Neural cell (in vitro differentiated cells): ENCODE results near the gene TSR2. TPM values are rescaled to one million over a fixed set of nuclear protein-coding genes. Genes with fewer than 3 reads are reported as not detected.

ENCODE experiments used
- H2AFZ ChIP-seq: fragments of 200-600, 300-800 bp; sonication (generic), shearing (Covaris generic); 2 replicates; pipeline ENCODE4 v1.6.0; 2014; ENCODE audit warnings: low read depth, mild to moderate bottlenecking, antibody characterized with exemption, low read length, moderate library complexity
- H3F3A ChIP-seq: fragments of 200-600 bp; shearing (Covaris generic); 2 replicates; pipeline ENCODE4 v1.6.1; 2016; ENCODE audit warnings: mild to moderate bottlenecking, moderate library complexity, mixed read lengths, antibody characterized with exemption, low read length; ENCODE audit not compliant: insufficient read depth, poor library complexity, severe bottlenecking
- H3K27ac ChIP-seq: fragments of 200-600, 300-800 bp; sonication (generic), shearing (Covaris generic); 2 replicates; pipeline ENCODE4 v1.5.1; 2014; ENCODE audit warnings: mild to moderate bottlenecking, low read length, moderate library complexity
- H3K27me3 ChIP-seq: fragments of 300-800, 200-600 bp; sonication (generic), shearing (Covaris generic); 2 replicates; pipeline ENCODE4 v1.6.0; 2014; ENCODE audit warnings: mild to moderate bottlenecking, low read depth, low read length, moderate library complexity; ENCODE audit not compliant: insufficient read depth
- H3K36me3 ChIP-seq: fragments of 300-800, 200-600 bp; sonication (generic), shearing (Covaris generic); 2 replicates; pipeline ENCODE4 v1.5.1; 2014; ENCODE audit warnings: mild to moderate bottlenecking, antibody characterized with exemption, low read length, moderate library complexity; ENCODE audit not compliant: insufficient read depth
- H3K4me2 ChIP-seq: fragments of 300-800, 200-600 bp; sonication (generic), shearing (Covaris generic); 2 replicates; pipeline ENCODE4 v1.6.0; 2014; ENCODE audit warnings: mild to moderate bottlenecking, low read length
- H3K4me3 ChIP-seq: fragments of 300-800, 200-600 bp; sonication (generic), shearing (Covaris generic); 2 replicates; pipeline ENCODE4 v1.5.1; 2014; ENCODE audit warnings: mild to moderate bottlenecking, low read length, moderate library complexity
- H3K79me2 ChIP-seq: fragments of 200-600 bp; shearing (Covaris generic); replicated peaks from 2 replicates; pipeline ENCODE4 v1.6.0; 2014; ENCODE audit warnings: mild to moderate bottlenecking, low read length, moderate library complexity; ENCODE audit not compliant: insufficient read depth
- H3K9ac ChIP-seq: fragments of 300-800, 200-600 bp; sonication (generic), shearing (Covaris generic); 2 replicates; pipeline ENCODE4 v1.6.1; 2016; ENCODE audit warnings: mild to moderate bottlenecking, low read length, mixed read lengths
- H3K9me2 ChIP-seq: fragments of 200-600 bp; shearing (Covaris generic); 2 replicates; pipeline ENCODE4 v1.6.1; 2016; ENCODE audit warnings: mild to moderate bottlenecking, low read length, mixed read lengths; ENCODE audit not compliant: insufficient read depth
- H3K9me3 ChIP-seq: fragments of 200-600, 300-800 bp; sonication (generic), shearing (Covaris generic); 2 replicates; pipeline ENCODE4 v1.6.1; 2016; ENCODE audit warnings: mild to moderate bottlenecking, mixed run types, low read length, moderate library complexity, mixed read lengths
- H4K20me1 ChIP-seq: fragments of 200-600 bp; shearing (Covaris generic); 2 replicates; pipeline ENCODE4 v1.6.1; 2016; ENCODE audit warnings: mild to moderate bottlenecking, mixed run types; ENCODE audit not compliant: insufficient read depth
- EP300 ChIP-seq: fragments of 450-650 bp; conservative IDR thresholded peaks from 2 replicates; pipeline ENCODE4 v1.6.1; 2014; ENCODE audit warnings: antibody characterized with exemption, mild to moderate bottlenecking, moderate library complexity; ENCODE audit not compliant: poor library complexity, severe bottlenecking
- EZH2 ChIP-seq: fragments of 200-600, 300-800 bp; shearing (Covaris generic), sonication (generic); IDR thresholded peaks from 2 replicates; pipeline ENCODE4 v1.6.1; 2014; ENCODE audit warnings: antibody characterized with exemption, low read length, borderline replicate concordance, mild to moderate bottlenecking; ENCODE audit not compliant: insufficient read depth, poor library complexity, severe bottlenecking
- MXI1 ChIP-seq: fragments of 450-650 bp; conservative IDR thresholded peaks from 2 replicates; pipeline ENCODE4 v1.6.1; 2014; ENCODE audit warnings: antibody characterized with exemption, mild to moderate bottlenecking; ENCODE audit not compliant: poor library complexity, severe bottlenecking
- POLR2AphosphoS5 ChIP-seq: IDR thresholded peaks from 2 replicates; pipeline ENCODE4 v1.6.1; 2012
- RAD21 ChIP-seq: fragments of 450-650 bp; conservative IDR thresholded peaks from 2 replicates; pipeline ENCODE4 v1.6.1; 2014; ENCODE audit warnings: antibody characterized with exemption, mild to moderate bottlenecking, moderate library complexity
- SMC3 ChIP-seq: fragments of 450-650 bp; conservative IDR thresholded peaks from 2 replicates; pipeline ENCODE4 v1.6.1; 2014; ENCODE audit warnings: antibody characterized with exemption, mild to moderate bottlenecking, moderate library complexity; ENCODE audit not compliant: poor library complexity
- TAF1 ChIP-seq: IDR thresholded peaks from 2 replicates; pipeline ENCODE4 v1.6.1; 2012; ENCODE audit warnings: low read depth
- polyA plus RNA-seq: library from polyadenylated mRNA; depleted of rRNA; stranded (reverse); fragments of >200 nt; gene quantifications from 2 replicates; pipeline ENCODE4 v1.2.3, GENCODE V29; 2014
- TF ChIP-seq, protein P1 (sequence below): IDR thresholded peaks from 2 replicates; pipeline ENCODE4 v1.6.1; 2012; ENCODE audit warnings: borderline replicate concordance
- TF ChIP-seq, protein P2 (sequence below): fragments of 450-650 bp; IDR thresholded peaks from 2 replicates; pipeline ENCODE4 v1.5.1; 2014; ENCODE audit warnings: antibody characterized with exemption, mild to moderate bottlenecking, moderate library complexity; ENCODE audit not compliant: poor library complexity, severe bottlenecking

Gene TSR2
- polyA plus RNA-seq, 1 donor from 2014 or later = 27.5 TPM

DNA sequence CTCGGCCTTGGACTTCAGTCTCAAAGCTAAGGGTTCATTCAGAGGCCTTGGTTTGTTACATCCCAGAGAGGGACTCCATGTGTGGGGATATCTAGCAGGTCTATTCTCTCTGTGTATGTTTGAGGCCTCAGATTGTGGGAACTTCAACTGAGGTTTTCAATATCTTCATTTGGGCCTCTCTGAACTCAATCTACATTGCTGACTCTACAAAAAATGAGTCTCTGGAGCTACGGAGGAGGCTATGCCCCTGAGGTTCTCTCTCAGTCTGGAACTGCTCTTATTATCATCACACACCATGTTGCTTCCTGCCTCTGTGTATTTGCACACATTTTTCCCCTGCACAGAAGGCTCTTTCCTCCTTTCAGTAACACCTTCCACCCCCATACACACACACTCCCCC is 5.1 kb upstream of the TSR2 start:
- no peaks in the 10 kb centered on the region for H3K27me3 ChIP-seq
- H3K9ac ChIP-seq = no peak overlapping the region
- H3K9me3 ChIP-seq = no peaks in the 10 kb centered on the region
- no peaks in the 10 kb centered on the region for H4K20me1 ChIP-seq
- no peak overlapping the region for H3K27ac ChIP-seq
- H3K79me2 ChIP-seq = no peaks in the 10 kb centered on the region
- H3F3A ChIP-seq = no peaks in the 10 kb centered on the region
- H3K36me3 ChIP-seq = no peaks in the 10 kb centered on the region
- no peaks in the 10 kb centered on the region for H3K9me2 ChIP-seq
- no peak overlapping the region for H2AFZ ChIP-seq
- H3K4me2 ChIP-seq = no peak overlapping the region
- no peak overlapping the region for H3K4me3 ChIP-seq
- TF ChIP-seq SMC3 (no peak), MXI1 (no peak), RAD21 (no peak), POLR2AphosphoS5 (no peak), EP300 (no peak), TAF1 (no peak), EZH2 (no peak)
- TF ChIP-seq, protein P1, sequence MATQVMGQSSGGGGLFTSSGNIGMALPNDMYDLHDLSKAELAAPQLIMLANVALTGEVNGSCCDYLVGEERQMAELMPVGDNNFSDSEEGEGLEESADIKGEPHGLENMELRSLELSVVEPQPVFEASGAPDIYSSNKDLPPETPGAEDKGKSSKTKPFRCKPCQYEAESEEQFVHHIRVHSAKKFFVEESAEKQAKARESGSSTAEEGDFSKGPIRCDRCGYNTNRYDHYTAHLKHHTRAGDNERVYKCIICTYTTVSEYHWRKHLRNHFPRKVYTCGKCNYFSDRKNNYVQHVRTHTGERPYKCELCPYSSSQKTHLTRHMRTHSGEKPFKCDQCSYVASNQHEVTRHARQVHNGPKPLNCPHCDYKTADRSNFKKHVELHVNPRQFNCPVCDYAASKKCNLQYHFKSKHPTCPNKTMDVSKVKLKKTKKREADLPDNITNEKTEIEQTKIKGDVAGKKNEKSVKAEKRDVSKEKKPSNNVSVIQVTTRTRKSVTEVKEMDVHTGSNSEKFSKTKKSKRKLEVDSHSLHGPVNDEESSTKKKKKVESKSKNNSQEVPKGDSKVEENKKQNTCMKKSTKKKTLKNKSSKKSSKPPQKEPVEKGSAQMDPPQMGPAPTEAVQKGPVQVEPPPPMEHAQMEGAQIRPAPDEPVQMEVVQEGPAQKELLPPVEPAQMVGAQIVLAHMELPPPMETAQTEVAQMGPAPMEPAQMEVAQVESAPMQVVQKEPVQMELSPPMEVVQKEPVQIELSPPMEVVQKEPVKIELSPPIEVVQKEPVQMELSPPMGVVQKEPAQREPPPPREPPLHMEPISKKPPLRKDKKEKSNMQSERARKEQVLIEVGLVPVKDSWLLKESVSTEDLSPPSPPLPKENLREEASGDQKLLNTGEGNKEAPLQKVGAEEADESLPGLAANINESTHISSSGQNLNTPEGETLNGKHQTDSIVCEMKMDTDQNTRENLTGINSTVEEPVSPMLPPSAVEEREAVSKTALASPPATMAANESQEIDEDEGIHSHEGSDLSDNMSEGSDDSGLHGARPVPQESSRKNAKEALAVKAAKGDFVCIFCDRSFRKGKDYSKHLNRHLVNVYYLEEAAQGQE = no peak
- TF ChIP-seq, protein P2, sequence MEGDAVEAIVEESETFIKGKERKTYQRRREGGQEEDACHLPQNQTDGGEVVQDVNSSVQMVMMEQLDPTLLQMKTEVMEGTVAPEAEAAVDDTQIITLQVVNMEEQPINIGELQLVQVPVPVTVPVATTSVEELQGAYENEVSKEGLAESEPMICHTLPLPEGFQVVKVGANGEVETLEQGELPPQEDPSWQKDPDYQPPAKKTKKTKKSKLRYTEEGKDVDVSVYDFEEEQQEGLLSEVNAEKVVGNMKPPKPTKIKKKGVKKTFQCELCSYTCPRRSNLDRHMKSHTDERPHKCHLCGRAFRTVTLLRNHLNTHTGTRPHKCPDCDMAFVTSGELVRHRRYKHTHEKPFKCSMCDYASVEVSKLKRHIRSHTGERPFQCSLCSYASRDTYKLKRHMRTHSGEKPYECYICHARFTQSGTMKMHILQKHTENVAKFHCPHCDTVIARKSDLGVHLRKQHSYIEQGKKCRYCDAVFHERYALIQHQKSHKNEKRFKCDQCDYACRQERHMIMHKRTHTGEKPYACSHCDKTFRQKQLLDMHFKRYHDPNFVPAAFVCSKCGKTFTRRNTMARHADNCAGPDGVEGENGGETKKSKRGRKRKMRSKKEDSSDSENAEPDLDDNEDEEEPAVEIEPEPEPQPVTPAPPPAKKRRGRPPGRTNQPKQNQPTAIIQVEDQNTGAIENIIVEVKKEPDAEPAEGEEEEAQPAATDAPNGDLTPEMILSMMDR = no peak

DNA sequence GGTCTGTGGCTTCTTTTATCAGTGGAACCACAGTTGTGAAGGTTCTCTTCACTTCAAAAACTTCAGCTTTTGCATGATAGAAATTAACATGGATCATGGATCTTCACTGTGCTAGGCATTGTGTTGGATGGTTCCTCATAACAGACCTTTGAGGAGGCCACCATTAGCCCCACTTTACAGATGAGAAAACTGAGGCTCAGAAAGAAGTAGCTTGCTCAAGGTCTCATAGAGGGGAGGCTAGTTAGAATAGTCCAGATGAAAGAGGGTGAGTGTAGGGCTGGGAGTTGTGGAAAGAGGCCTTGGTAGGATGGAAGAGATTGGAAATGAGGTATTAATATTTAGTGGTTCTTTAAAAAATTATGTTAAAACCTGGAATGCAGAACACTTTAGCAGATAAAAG is 2.6 kb downstream of the TSR2 start:
- no peak overlapping the region for H2AFZ ChIP-seq
- H3K4me2 ChIP-seq = no peak overlapping the region
- H3K9ac ChIP-seq = no peak overlapping the region
- TF ChIP-seq, protein P1 = no peak
- TF ChIP-seq SMC3 = no peak
- TF ChIP-seq, protein P2 = no peak
- TF ChIP-seq MXI1 = no peak
- no peak for TF ChIP-seq EP300
- no peak for TF ChIP-seq POLR2AphosphoS5
- no peak for TF ChIP-seq EZH2
- TF ChIP-seq TAF1 = no peak
- TF ChIP-seq RAD21 = no peak
- H4K20me1 ChIP-seq = no peaks in the 10 kb centered on the region
- peaks cover 17% of the 10 kb centered on the region for H3K79me2 ChIP-seq
- no peaks in the 10 kb centered on the region for H3K36me3 ChIP-seq
- no peaks in the 10 kb centered on the region for H3K27me3 ChIP-seq
- no peak overlapping the region for H3K27ac ChIP-seq
- no peaks in the 10 kb centered on the region for H3K9me2 ChIP-seq
- no peaks in the 10 kb centered on the region for H3F3A ChIP-seq
- H3K4me3 ChIP-seq = no peak overlapping the region
- H3K9me3 ChIP-seq = no peaks in the 10 kb centered on the region
